Activated CD4-positive, alpha-beta T cell treated with anti-CD3 and anti-CD28 coated beads for 4 hours (primary cell): Measurements from ENCODE around the gene KIAA0513.

Source experiments
- DNase-seq, 2 donors: peaks; one replicate each; pipeline ENCODE4 v3.0.0-alpha.2; 2020

KIAA0513 gene

DNA sequence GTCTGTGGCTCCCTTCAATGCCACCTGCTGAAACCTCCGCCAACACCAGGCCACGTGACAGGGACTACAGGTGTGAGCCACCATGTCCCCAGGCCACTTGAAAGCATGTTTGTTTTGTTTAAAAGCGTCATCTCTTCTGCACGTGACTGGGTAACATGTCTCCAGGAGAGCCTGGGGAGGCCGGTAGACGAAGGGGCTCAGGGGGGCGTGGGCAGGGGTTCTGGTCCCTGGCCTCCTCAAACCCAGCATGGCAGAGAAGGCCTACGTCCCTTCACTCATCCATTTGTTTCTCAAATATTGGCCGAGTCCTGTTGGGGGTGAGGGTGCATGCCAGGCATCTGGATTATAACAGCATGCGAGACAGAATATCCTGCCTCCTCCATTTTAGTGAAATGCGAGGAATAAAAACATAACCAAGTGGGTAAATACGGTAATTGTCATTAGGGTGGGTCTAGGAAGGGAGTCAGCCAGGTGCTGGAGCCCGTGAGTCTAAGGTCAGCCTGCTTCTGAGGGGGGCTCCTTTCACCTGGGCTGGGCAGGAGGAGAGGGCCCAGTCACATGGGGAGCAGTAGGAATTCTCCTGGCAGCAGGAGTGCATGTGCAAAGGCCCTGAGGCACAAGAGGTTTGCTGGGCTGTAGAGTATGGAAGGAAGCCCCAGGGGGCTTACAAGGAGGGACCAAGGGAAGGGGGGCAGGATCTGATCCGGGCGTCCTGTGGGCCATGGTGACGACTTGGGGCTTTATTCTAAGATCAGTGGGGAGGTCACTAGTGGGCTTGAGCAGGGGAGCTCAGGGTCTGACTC lies 111.4 kb downstream of the KIAA0513 start:
- no peak for DNase-seq

DNA sequence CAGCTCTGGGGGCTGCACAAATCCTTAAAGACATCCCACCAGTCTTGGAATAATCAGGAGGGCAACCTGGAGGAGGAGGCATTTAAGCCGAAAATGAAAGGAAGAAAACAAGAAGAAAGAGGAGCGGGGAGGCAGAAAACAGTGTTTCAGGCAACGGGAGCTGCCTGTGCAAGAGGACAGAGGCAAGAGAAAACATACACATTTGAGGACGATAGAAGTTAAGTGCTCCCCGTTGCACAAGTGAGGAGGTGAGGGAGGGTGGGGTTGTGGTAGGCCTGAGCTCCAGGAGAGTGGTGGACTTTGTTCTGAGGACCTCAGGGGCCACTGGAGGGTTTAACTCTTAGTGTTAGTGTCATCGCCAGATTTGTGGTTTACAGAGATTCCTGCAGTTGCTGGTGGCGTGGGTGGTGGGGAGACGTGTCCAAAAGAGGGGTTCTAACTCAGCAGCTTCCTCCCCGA lies 112.3 kb downstream of the KIAA0513 start:
- DNase-seq: no peak

DNA sequence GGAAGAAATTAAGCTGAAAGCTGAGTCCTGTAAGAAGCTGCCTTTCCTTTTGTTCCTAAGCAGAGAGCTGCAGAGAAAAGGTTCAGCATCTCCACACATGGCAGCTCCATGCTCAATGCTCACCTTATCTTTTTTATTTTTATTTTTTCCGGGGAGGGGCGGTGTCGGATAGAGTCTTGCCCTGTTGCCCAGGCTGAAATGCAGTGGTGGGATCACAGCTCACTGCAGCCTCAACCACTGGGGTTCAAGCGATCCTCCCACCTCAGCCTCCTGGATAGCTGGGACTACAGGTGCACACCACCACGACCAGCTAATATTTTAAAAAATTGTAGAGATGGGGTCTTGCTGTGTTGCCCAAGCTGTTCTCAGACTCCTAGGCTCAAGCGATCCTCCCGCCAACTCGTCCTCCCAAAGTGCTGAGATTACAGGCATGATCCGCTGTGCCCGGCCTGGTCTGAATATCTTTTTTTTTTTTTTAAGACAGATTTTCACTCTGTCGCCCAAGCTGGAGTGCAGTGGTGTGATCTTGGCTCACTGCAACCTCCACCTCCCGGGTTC lies 112.9 kb downstream of the KIAA0513 start:
- no peak for DNase-seq

DNA sequence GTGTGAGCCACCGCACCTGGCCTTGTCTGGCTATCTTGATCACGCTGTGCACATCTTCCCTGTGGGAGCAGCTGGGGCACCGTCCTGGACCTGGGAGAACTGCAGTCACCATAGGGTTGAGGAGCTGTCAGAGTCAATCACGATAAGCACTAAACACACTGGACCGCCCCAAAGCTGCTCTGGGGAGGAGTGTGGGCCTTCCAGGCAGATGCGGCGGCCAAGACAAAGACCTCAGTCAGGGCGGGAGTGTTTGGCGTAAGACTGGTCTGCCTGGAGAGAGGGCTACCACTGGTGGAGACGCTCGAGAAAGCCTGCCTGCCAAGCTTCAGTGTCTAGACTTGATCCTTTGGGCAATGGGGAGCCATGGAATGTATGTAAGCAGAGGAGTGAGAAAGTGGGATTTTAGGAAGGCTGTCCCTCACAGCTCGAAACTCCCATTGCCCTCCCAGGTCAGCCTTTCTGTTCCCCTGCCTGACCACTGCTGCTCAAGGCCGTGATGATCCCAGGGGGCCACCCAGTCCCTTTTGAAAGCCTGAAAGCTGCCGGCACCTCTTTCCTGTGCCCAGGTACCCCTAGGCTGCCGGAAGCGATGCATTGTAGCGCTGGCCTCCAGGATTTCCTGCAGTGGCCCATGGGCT lies 114.0 kb downstream of the KIAA0513 start:
- DNase-seq: no peak

DNA sequence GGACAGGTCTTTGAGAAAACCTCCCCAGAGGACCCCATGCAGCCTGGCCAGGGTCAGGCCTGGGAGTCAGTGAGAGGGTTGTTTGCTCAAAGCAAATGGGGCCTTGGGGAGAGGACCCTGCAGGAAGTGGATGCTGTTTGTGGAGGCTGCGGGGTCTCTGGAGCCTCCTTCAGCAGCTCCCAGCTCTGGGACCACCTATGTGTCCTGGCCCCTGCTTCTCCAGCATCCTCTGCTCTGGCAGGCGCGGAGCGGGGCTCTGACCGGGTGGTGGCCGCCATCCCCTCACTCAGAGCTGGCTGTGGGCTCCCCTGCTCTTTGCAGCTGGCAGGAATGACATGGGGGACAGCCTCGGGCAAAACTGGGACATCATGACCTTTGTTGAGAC lies 114.5 kb downstream of the KIAA0513 start:
- DNase-seq: no peak

DNA sequence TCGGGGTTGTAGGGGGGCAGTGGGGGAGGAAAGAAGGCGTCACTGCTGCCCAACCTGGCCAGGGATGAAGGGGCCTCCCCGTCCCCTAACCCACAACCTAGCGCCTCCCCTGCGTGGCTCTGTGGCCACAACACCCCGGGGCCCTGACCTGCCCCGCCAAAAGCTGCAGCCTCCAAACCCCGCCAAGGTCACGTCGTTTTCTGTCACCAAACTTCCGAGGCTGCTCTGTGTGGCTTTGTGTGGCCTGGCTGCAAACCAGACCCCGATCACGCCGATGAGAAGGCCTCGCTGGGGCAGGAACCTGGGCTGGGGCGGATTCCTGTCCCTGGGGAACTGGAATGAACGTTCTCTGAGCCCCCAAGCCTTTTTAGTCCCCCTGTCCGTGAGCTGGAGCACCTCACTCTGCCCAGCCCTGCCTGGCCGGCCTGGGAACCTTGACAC lies 115.2 kb downstream of the KIAA0513 start:
- no peak for DNase-seq
